K562 (cell line): Measurements from ENCODE around the gene S100A1. TPM values are rescaled to one million over a fixed set of nuclear protein-coding genes. Genes with fewer than 3 reads are reported as not detected.

Source experiments
- ATAC-seq: fragments of 200-7000 bp; cut with Tn5 transposase; 3 replicates; pipeline ENCODE4 v1.9.1; 2020; ENCODE audit warnings: moderate library complexity
- BruUV-seq: library from RNA; stranded (reverse); fragments of 400-500 nt; replicated peaks from 2 replicates; lab custom pipeline; 2021; lab: Mats Ljungman, UMichigan
- CTCF ChIA-PET: fragments of 300-600 bp; formaldehyde crosslinking; extraction: SDS; loops from one replicate; lab custom pipeline; 2021; ENCODE audit warnings: low intra/inter-chr PET ratio; lab: Yijun Ruan, JAX
- POLR2A ChIA-PET: fragments of 300-600, 350-650 bp; sonication (Branson Sonifier 250); formaldehyde crosslinking; extraction: SDS; loops from one replicate; lab custom pipeline; 2021; ENCODE audit warnings: antibody characterized with exemption, inconsistent platforms; lab: Yijun Ruan, JAX
- DNase-seq, 4 experiments: peaks; one replicate each; pipeline versions ENCODE4 v3.0.0 to v3.0.0-alpha.2; 2011 to 2018; ENCODE audit warnings: low spot score in 3 of 4, mixed read lengths in 3 of 4; ENCODE audit errors: extremely low read depth in 1 of 4
- FAIRE-seq: peaks from 2 replicates; lab custom pipeline; 2011; peaks lifted over from hg19 to GRCh38; lab: Jason Lieb, UNC
- H2AFZ ChIP-seq: 2 replicates; pipeline ENCODE4 v1.6.0; 2011; ENCODE audit warnings: low read depth, low read length, control low read depth, inconsistent platforms
- H3K27ac ChIP-seq: fragments of 200-600 bp; 3 replicates; pipeline ENCODE4 v1.8.0; 2011; ENCODE audit warnings: low read depth, mild to moderate bottlenecking, control low read depth, inconsistent platforms, low read length, moderate library complexity, mixed read lengths; ENCODE audit errors: extremely low read depth
- H3K27me3 ChIP-seq, 2 experiments: fragments of 300-600 bp in 1 of 2; 2 replicates in 1 of 2; 3 replicates in 1 of 2; pipeline versions ENCODE4 v1.6.0 to v1.8.0; 2011; ENCODE audit warnings: inconsistent platforms in 2 of 2, low read length in 2 of 2, mild to moderate bottlenecking in 1 of 2, mixed read lengths in 1 of 2, moderate library complexity in 1 of 2; ENCODE audit not compliant: control insufficient read depth in 2 of 2, insufficient read depth in 2 of 2
- H3K36me3 ChIP-seq: fragments of 300-600 bp; 3 replicates; pipeline ENCODE4 v1.8.0; 2011; ENCODE audit warnings: mild to moderate bottlenecking, low read length, inconsistent platforms; ENCODE audit not compliant: control insufficient read depth, insufficient read depth
- H3K4me1 ChIP-seq, 2 experiments: fragments of 200-600 bp in 1 of 2; replicated peaks in 1 of 2; 2 replicates in 1 of 2; 3 replicates in 1 of 2; pipeline versions ENCODE4 v1.5.1 to v1.8.0; 2011; ENCODE audit warnings: inconsistent platforms in 2 of 2, low read length in 2 of 2, mild to moderate bottlenecking in 1 of 2, mixed read lengths in 1 of 2, moderate library complexity in 1 of 2; ENCODE audit not compliant: control insufficient read depth in 2 of 2, insufficient read depth in 2 of 2
- H3K4me2 ChIP-seq: 2 replicates; pipeline ENCODE4 v1.6.1; 2011; ENCODE audit warnings: low read length, control low read depth, inconsistent platforms, mixed read lengths; ENCODE audit not compliant: insufficient read depth
- H3K4me3 ChIP-seq: fragments of 200-600 bp; sonication (generic), shearing (Covaris generic); 2 replicates; pipeline ENCODE4 v1.5.1; 2016; ENCODE audit warnings: control low read depth, inconsistent platforms
- H3K79me2 ChIP-seq: fragments of 200-600 bp; 3 replicates; pipeline ENCODE4 v1.8.0; 2011; ENCODE audit warnings: low read length, inconsistent platforms; ENCODE audit not compliant: control insufficient read depth, insufficient read depth
- H3K9ac ChIP-seq, 2 experiments: 2 replicates each; pipeline versions ENCODE4 v1.6.0 to v1.6.1; 2011; ENCODE audit warnings: low read depth in 2 of 2, low read length in 2 of 2, control low read depth in 1 of 2, inconsistent platforms in 1 of 2, mild to moderate bottlenecking in 1 of 2, mixed read lengths in 1 of 2; ENCODE audit not compliant: insufficient read depth in 1 of 2
- H3K9me1 ChIP-seq: one replicate; pipeline ENCODE4 v1.6.0; 2011; ENCODE audit warnings: inconsistent platforms, mild to moderate bottlenecking, low read length, moderate library complexity; ENCODE audit not compliant: control insufficient read depth, insufficient read depth
- H3K9me3 ChIP-seq: replicated peaks from 2 replicates; pipeline ENCODE4 v1.5.1; 2011; ENCODE audit warnings: low read depth, low read length, inconsistent platforms; ENCODE audit not compliant: control insufficient read depth, insufficient read depth
- H4K20me1 ChIP-seq: replicated peaks from 2 replicates; pipeline ENCODE4 v1.6.1; 2011; ENCODE audit warnings: low read length, inconsistent platforms, mixed read lengths; ENCODE audit not compliant: control insufficient read depth, insufficient read depth
- CREBBP ChIP-seq: IDR thresholded peaks from one replicate; pipeline ENCODE4 v1.6.1; 2012; ENCODE audit warnings: low read depth, mild to moderate bottlenecking, control low read depth, inconsistent platforms, low read length
- HINFP ChIP-seq: fragments of 450-650 bp; conservative IDR thresholded peaks from 2 replicates; pipeline ENCODE4 v1.6.1; 2016; ENCODE audit warnings: missing genetic modification characterization, low read depth, mild to moderate bottlenecking, control low read depth, missing compliant biosample characterization
- HLTF ChIP-seq: fragments of 450-650 bp; IDR thresholded peaks from 2 replicates; pipeline ENCODE4 v1.6.1; 2016
- HNRNPUL1 ChIP-seq: fragments of 200-400 bp; formaldehyde crosslinking; IDR thresholded peaks from 2 replicates; pipeline ENCODE4 v1.6.1; 2017; ENCODE audit warnings: low read length
- NCOA2 ChIP-seq, 2 experiments: fragments of 450-650 bp; IDR thresholded peaks; 2 replicates each; pipeline ENCODE4 v1.6.1; 2018; ENCODE audit warnings: mild to moderate bottlenecking in 2 of 2, moderate library complexity in 1 of 2; ENCODE audit not compliant: partially characterized antibody in 2 of 2
- POLR2G ChIP-seq: fragments of 200-400 bp; formaldehyde crosslinking; IDR thresholded peaks from 2 replicates; pipeline ENCODE4 v1.6.1; 2017; ENCODE audit warnings: low read depth, mild to moderate bottlenecking, antibody characterized with exemption, low read length, moderate library complexity
- PTRF ChIP-seq: fragments of 450-650 bp; IDR thresholded peaks from 2 replicates; pipeline ENCODE4 v1.6.1; 2016; ENCODE audit warnings: mild to moderate bottlenecking, missing genetic modification characterization, missing compliant biosample characterization
- RBFOX2 ChIP-seq: fragments of 200-400 bp; formaldehyde crosslinking; IDR thresholded peaks from 2 replicates; pipeline ENCODE4 v1.6.1; 2017; ENCODE audit warnings: low read depth, mild to moderate bottlenecking, low read length, moderate library complexity
- SP1 ChIP-seq: sonication (generic); formaldehyde crosslinking; IDR thresholded peaks from 2 replicates; pipeline ENCODE4 v1.8.1; 2022; ENCODE audit warnings: mild to moderate bottlenecking, missing genetic modification reagents
- SRF ChIP-seq, 2 experiments: fragments of 250-450, 450-650 bp in 1 of 2; sonication (Bioruptor Pico) in 1 of 2; sonication (generic) in 1 of 2; formaldehyde crosslinking; IDR thresholded peaks; 2 replicates each; pipeline versions ENCODE4 v1.5.0 to v1.5.1; 2020 to 2022; ENCODE audit warnings: mild to moderate bottlenecking in 1 of 2, missing genetic modification reagents in 1 of 2
- TCF7 ChIP-seq: sonication (generic); IDR thresholded peaks from 2 replicates; pipeline ENCODE4 v1.6.1; 2016; ENCODE audit warnings: antibody characterized with exemption, borderline replicate concordance
- YBX1 ChIP-seq: fragments of 450-650 bp; IDR thresholded peaks from 2 replicates; pipeline ENCODE4 v1.7.1; 2016; ENCODE audit warnings: mild to moderate bottlenecking
- WGBS: fragments of 100-300 bp; shearing (Covaris generic); methylation state at CpG from one replicate; pipeline ENCODE4 v1.1.6; 2016; ENCODE audit warnings: low coverage, mixed read lengths; ENCODE audit not compliant: insufficient coverage; ENCODE audit errors: missing lambda C conversion rate; 5-methylcytosine and 5-hydroxymethylcytosine counted together
- in situ Hi-C: fragments of 300-500 bp; cut with MboI; formaldehyde crosslinking; loops from 4 replicates; pipeline ENCODE4 v1.15.0; 2018; ENCODE audit warnings: inconsistent platforms, mixed read lengths
- intact Hi-C: fragments of 100-400 bp; cut with micrococcal nuclease; formaldehyde crosslinking; loops from 2 replicates; pipeline ENCODE4 v1.14.2; 2022
- polyA plus RNA-seq, 8 experiments: library from polyadenylated mRNA; depleted of rRNA in 4 of 8; stranded (reverse) in 5 of 8; unstranded in 3 of 8; fragments of >200 nt; fragmentation: Nextera tagmentation in 2 of 8; fragmentation: Illumina TruSeq in 1 of 8; extraction: Ambion mirVana in 2 of 8; extraction: Trizol in 1 of 8; gene quantifications; 2 replicates each; pipeline versions ENCODE4 v1.2.1 to v1.2.3, GENCODE V29; 2011 to 2014; ENCODE audit warnings: inconsistent platforms in 1 of 8, missing spikeins in 1 of 8
- total RNA-seq, 7 experiments: library from RNA; depleted of rRNA in 6 of 7; stranded (reverse); fragments of >200 nt in 6 of 7; fragmentation: Illumina TruSeq in 2 of 7; extraction: Trizol in 2 of 7; gene quantifications; 2 replicates each; pipeline versions ENCODE4 v1.2.1 to v1.2.3, GENCODE V29; 2011 to 2021; ENCODE audit warnings: low replicate concordance in 1 of 7
- TF ChIP-seq, protein P1 (sequence below): fragments of 150-350 bp; IDR thresholded peaks from 2 replicates; pipeline ENCODE4 v1.6.1; 2014; ENCODE audit warnings: low read depth, mild to moderate bottlenecking, low read length, borderline replicate concordance
- TF ChIP-seq, protein P2 (sequence below): sonication (generic); formaldehyde crosslinking; IDR thresholded peaks from 2 replicates; pipeline ENCODE4 v1.8.0; 2022; ENCODE audit warnings: mild to moderate bottlenecking, missing genetic modification reagents
- TF ChIP-seq, protein P3 (sequence below): conservative IDR thresholded peaks from 2 replicates; pipeline ENCODE4 v1.6.1; 2011; ENCODE audit warnings: low read depth, mild to moderate bottlenecking, low read length; ENCODE audit not compliant: control insufficient read depth

Gene S100A1
- total and polyA plus RNA-seq, 9 of the 15 experiments (the other 6 are each of a cell fraction or from before 2014, with no cell fraction given): 0.44 to 30.1 (median 12.7) TPM

- H3K9ac ChIP-seq: peak overlapping the region in 1 of 2 experiments; percentile 31; a peak in 1 of 4 replicates
- H2AFZ ChIP-seq: no peak overlapping the region
- in situ Hi-C loops (no loop called here), intact Hi-C loops (no loop called here)
- no peaks in the 10 kb centered on the region for H3K27me3 ChIP-seq
- H3K36me3 ChIP-seq: peaks cover 23% of the 10 kb centered on the region
- no TSS peak for BruUV-seq
- FAIRE-seq: no peak
- no peaks in the 10 kb centered on the region for H3K9me3 ChIP-seq
- no peaks in the 10 kb centered on the region for H4K20me1 ChIP-seq
- POLR2A ChIA-PET: interaction anchor here (0.6 to 14.7 kb wide), 9 partner anchors 11 to 336 kb away, joined by 3 to 205 read pairs (median 4); partner anchors contain the start of genes CHTOP, RAB13, S100A1 and S100A13
- ATAC-seq: no peak
- H3K27ac ChIP-seq: no peak overlapping the region
- no peaks in the 10 kb centered on the region for H3K79me2 ChIP-seq
- no peak overlapping the region for H3K4me2 ChIP-seq
- no peak overlapping the region for H3K4me3 ChIP-seq
- H3K4me1 ChIP-seq: peaks cover 14% of the 10 kb centered on the region in 2 experiments
- CTCF ChIA-PET: no interaction called here
- no peak for DNase-seq
- H3K9me1 ChIP-seq: no peaks in the 10 kb centered on the region
- WGBS: 65% methylated on average over 2 of the region's 2 CpGs
- TF ChIP-seq POLR2G: peak; percentile 42; the same call in 1 of the 2 replicates
- no peak for TF ChIP-seq YBX1
- TF ChIP-seq, protein P1, sequence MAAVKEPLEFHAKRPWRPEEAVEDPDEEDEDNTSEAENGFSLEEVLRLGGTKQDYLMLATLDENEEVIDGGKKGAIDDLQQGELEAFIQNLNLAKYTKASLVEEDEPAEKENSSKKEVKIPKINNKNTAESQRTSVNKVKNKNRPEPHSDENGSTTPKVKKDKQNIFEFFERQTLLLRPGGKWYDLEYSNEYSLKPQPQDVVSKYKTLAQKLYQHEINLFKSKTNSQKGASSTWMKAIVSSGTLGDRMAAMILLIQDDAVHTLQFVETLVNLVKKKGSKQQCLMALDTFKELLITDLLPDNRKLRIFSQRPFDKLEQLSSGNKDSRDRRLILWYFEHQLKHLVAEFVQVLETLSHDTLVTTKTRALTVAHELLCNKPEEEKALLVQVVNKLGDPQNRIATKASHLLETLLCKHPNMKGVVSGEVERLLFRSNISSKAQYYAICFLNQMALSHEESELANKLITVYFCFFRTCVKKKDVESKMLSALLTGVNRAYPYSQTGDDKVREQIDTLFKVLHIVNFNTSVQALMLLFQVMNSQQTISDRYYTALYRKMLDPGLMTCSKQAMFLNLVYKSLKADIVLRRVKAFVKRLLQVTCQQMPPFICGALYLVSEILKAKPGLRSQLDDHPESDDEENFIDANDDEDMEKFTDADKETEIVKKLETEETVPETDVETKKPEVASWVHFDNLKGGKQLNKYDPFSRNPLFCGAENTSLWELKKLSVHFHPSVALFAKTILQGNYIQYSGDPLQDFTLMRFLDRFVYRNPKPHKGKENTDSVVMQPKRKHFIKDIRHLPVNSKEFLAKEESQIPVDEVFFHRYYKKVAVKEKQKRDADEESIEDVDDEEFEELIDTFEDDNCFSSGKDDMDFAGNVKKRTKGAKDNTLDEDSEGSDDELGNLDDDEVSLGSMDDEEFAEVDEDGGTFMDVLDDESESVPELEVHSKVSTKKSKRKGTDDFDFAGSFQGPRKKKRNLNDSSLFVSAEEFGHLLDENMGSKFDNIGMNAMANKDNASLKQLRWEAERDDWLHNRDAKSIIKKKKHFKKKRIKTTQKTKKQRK: no peak
- no peak for TF ChIP-seq CREBBP
- no peak for TF ChIP-seq SRF (CRISPR knock-in tag; IDR thresholded peaks at IDR 0.05)
- no peak for TF ChIP-seq HINFP
- TF ChIP-seq, protein P2, sequence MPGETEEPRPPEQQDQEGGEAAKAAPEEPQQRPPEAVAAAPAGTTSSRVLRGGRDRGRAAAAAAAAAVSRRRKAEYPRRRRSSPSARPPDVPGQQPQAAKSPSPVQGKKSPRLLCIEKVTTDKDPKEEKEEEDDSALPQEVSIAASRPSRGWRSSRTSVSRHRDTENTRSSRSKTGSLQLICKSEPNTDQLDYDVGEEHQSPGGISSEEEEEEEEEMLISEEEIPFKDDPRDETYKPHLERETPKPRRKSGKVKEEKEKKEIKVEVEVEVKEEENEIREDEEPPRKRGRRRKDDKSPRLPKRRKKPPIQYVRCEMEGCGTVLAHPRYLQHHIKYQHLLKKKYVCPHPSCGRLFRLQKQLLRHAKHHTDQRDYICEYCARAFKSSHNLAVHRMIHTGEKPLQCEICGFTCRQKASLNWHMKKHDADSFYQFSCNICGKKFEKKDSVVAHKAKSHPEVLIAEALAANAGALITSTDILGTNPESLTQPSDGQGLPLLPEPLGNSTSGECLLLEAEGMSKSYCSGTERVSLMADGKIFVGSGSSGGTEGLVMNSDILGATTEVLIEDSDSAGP (CRISPR knock-in tag): 0 out of 2 replicates have a peak, but pooled peaks have one; percentile 33
- no peak for TF ChIP-seq HLTF
- 0 out of 2 replicates have a peak, but pooled peaks have one; percentile 38 for TF ChIP-seq SP1 (CRISPR knock-in tag)
- TF ChIP-seq, protein P3, sequence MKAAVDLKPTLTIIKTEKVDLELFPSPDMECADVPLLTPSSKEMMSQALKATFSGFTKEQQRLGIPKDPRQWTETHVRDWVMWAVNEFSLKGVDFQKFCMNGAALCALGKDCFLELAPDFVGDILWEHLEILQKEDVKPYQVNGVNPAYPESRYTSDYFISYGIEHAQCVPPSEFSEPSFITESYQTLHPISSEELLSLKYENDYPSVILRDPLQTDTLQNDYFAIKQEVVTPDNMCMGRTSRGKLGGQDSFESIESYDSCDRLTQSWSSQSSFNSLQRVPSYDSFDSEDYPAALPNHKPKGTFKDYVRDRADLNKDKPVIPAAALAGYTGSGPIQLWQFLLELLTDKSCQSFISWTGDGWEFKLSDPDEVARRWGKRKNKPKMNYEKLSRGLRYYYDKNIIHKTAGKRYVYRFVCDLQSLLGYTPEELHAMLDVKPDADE: 0 out of 2 replicates have a peak, but pooled peaks have one; percentile 2
- no peak for TF ChIP-seq NCOA2 (IDR thresholded peaks at IDR 0.05; ENCODE audit: partially characterized antibody in 2 of 2)
- no peak for TF ChIP-seq RBFOX2
- no peak for TF ChIP-seq PTRF (tag)
- no peak for TF ChIP-seq TCF7
- no peak for TF ChIP-seq HNRNPUL1
Measured at GRCh38 chr1:153649863-153650235, 21.6 kb downstream of the S100A1 start.
